ENCODE results near the gene CEACAM4.

DNA sequence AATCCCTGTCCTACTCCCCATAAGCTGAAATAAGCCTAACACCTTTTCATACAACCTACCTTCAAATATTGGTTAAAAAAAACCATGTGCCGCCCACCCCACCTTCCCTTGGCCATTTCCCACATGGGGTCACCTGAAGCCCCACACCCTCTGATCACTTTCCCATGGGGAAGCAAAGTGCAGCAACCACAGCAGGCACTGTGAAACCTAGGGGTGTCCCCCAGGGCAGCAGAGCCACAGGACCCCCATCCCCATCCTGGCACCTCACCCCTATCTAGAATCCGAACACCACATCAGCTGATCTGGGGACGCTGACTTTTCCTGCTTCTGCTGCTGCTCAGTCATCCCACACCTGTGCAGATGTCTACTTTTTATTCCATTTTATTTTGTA lies 31.0 kb downstream of the CEACAM4 start:
- TF ChIP-seq, protein P1, sequence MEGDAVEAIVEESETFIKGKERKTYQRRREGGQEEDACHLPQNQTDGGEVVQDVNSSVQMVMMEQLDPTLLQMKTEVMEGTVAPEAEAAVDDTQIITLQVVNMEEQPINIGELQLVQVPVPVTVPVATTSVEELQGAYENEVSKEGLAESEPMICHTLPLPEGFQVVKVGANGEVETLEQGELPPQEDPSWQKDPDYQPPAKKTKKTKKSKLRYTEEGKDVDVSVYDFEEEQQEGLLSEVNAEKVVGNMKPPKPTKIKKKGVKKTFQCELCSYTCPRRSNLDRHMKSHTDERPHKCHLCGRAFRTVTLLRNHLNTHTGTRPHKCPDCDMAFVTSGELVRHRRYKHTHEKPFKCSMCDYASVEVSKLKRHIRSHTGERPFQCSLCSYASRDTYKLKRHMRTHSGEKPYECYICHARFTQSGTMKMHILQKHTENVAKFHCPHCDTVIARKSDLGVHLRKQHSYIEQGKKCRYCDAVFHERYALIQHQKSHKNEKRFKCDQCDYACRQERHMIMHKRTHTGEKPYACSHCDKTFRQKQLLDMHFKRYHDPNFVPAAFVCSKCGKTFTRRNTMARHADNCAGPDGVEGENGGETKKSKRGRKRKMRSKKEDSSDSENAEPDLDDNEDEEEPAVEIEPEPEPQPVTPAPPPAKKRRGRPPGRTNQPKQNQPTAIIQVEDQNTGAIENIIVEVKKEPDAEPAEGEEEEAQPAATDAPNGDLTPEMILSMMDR (IDR thresholded peaks at IDR 0.05), result no peak
- TF ChIP-seq POLR2AphosphoS5 (IDR thresholded peaks at IDR 0.05) (no peak), POLR2A (IDR thresholded peaks at IDR 0.05) (no peak)

Measured in breast epithelium (tissue), 3 donors.